Endothelial cell of umbilical vein (primary cell): ENCODE measurements around the gene ATXN1L.

Source experiments
- CTCF ChIP-seq, 2 donors: IDR thresholded peaks; 1 replicate in 1 of 2; 2 replicates in 1 of 2; pipeline ENCODE4 v1.5.1; 2011; ENCODE audit warnings: low read length in 2 of 2, mild to moderate bottlenecking in 2 of 2, moderate library complexity in 2 of 2, control low read depth in 1 of 2, inconsistent platforms in 1 of 2, low read depth in 1 of 2; ENCODE audit not compliant: insufficient read depth in 1 of 2; ENCODE audit errors: extremely low read depth in 1 of 2
- EZH2 ChIP-seq: IDR thresholded peaks from 2 replicates; pipeline ENCODE4 v1.6.1; 2012; ENCODE audit warnings: borderline replicate concordance, low read depth, mild to moderate bottlenecking, moderate library complexity, low read length, inconsistent platforms; ENCODE audit not compliant: severe bottlenecking
- POLR2A ChIP-seq: IDR thresholded peaks from 2 replicates; pipeline ENCODE4 v1.6.1; 2012; ENCODE audit warnings: low read depth, mild to moderate bottlenecking, control low read depth, low read length
- POLR2AphosphoS5 ChIP-seq: IDR thresholded peaks from 2 replicates; pipeline ENCODE4 v1.6.1; 2012; ENCODE audit warnings: low read depth, mild to moderate bottlenecking, control low read depth, low read length, moderate library complexity; ENCODE audit not compliant: insufficient read depth
- TF ChIP-seq, protein P1 (sequence below): IDR thresholded peaks from 2 replicates; pipeline ENCODE4 v1.6.1; 2011; ENCODE audit not compliant: insufficient read depth, insufficient read length

DNA sequence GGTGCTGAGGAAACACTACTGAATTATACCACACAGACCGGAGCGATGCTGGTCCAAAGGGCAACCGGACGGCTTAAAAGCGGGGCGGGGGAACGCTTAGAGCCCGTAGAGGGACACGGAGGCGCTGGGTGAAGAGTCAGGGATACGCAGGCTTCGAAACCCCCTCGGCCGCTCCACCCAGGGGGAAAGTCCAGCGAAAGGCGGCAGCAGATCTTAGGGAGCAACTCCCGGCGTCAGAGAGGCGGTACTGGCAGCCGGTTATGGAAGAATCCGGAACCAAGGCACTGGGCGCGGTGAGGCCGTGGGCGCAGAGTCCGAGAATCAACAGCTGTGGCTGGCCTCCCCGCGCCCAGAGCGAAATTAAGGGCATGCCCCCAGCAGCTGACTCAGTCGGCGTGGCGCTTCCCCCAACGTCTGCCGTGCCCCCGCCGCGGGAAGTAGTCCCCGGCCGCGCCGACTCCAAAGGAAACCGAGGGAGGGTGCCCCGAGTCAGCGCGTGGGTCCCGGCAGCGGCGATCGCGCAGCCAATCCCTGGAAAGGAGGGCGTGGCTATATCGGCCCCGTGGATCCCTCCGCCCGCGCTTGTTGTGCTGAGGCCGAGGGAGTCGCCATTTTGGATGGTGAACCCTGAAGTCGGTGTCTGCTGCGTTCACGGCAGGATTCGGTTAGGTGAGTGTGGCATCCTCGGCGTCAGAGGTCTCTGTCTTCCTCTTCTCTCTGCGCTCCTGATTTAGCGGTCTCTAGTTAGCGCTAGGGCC is 49.3 kb downstream of the ATXN1L start, which contains the start of gene IST1:
- TF ChIP-seq, protein P1, sequence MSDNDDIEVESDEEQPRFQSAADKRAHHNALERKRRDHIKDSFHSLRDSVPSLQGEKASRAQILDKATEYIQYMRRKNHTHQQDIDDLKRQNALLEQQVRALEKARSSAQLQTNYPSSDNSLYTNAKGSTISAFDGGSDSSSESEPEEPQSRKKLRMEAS = peak; percentile 25
- peak; percentile 99 for TF ChIP-seq POLR2AphosphoS5
- no peak for TF ChIP-seq CTCF (IDR thresholded peaks at IDR 0.05; ENCODE audit: extremely low read depth in 1 of 2, insufficient read depth in 1 of 2, low read depth in 1 of 2, low read length in 2 of 2)
- TF ChIP-seq POLR2A = peak; percentile 95
- TF ChIP-seq EZH2 = no peak
